Esophagus (tissue), 2 donors: ENCODE data around the gene USP7. TPM values are rescaled to one million over a fixed set of nuclear protein-coding genes. Genes with fewer than 3 reads are reported as not detected.
A peak's percentile ranks its signal among the peaks of the same experiment; 100 is the strongest.

Source experiments
- H3K27ac ChIP-seq, 2 donors: one replicate each; pipeline ENCODE4 v1.5.1; 2013; ENCODE audit warnings: low read depth in 2 of 2, mild to moderate bottlenecking in 2 of 2, inconsistent platforms in 1 of 2, low read length in 1 of 2, moderate library complexity in 1 of 2
- H3K27me3 ChIP-seq, 2 donors: one replicate each; pipeline ENCODE4 v1.6.1; 2013; ENCODE audit warnings: low read length in 2 of 2, control low read depth in 1 of 2, mild to moderate bottlenecking in 1 of 2; ENCODE audit not compliant: insufficient read depth in 2 of 2, control insufficient read depth in 1 of 2
- H3K36me3 ChIP-seq, 2 donors: one replicate each; pipeline ENCODE4 v1.6.1; 2013; ENCODE audit warnings: low read length in 1 of 2; ENCODE audit not compliant: control insufficient read depth in 2 of 2, insufficient read depth in 2 of 2
- H3K4me1 ChIP-seq, 2 donors: one replicate each; pipeline ENCODE4 v1.6.1; 2013; ENCODE audit warnings: low read length in 1 of 2; ENCODE audit not compliant: control insufficient read depth in 2 of 2, insufficient read depth in 2 of 2
- H3K4me3 ChIP-seq, 2 donors: one replicate each; pipeline ENCODE4 v1.5.1; 2013; ENCODE audit warnings: low read length in 2 of 2, mild to moderate bottlenecking in 2 of 2, low read depth in 1 of 2, moderate library complexity in 1 of 2
- H3K9me3 ChIP-seq, 2 donors: one replicate each; pipeline ENCODE4 v1.6.1; 2013; ENCODE audit warnings: mild to moderate bottlenecking in 2 of 2, low read depth in 1 of 2, low read length in 1 of 2, moderate library complexity in 1 of 2; ENCODE audit not compliant: control insufficient read depth in 2 of 2, insufficient read depth in 1 of 2
- WGBS, 2 donors: extraction: QIAGEN DNeasy Blood & Tissue Kit; methylation state at CpG; one replicate each; pipeline ENCODE4 v1.1.7; 2013; 5-methylcytosine and 5-hydroxymethylcytosine counted together
- polyA plus RNA-seq, 2 donors: library from polyadenylated mRNA; stranded (reverse); fragments of 200-250 nt; gene quantifications; one replicate each; pipeline ENCODE4 v1.2.3, GENCODE V29; 2013
- donor health status: healthy with polysubstance abuse.
- donor health status: Bipolar disorder and iron deficiency.

The USP7 gene
- polyA plus RNA-seq = 10 to 100 TPM; 27.8 to 34.6 TPM

GRCh38 chr16:8963821-8964441 lies at the start of gene USP7:
TSS of gene USP7 (minus strand) at chr16:8963906. CDS start at chr16:8963285, 621 bp downstream.
- 1% methylated on average over 42 to 79 of the region's 79 CpGs for WGBS, 2 donors
- peaks cover 2 to 16% of the 10 kb centered on the region in 2 donors for H3K4me1 ChIP-seq
- H3K4me3 ChIP-seq = peak within 1 kb of the TSS; percentile 76 to 85
- no peaks in the 10 kb centered on the region for H3K27me3 ChIP-seq
- peak within 1 kb of the TSS; percentile 97 for H3K27ac ChIP-seq
- H3K9me3 ChIP-seq = no peaks in the 10 kb centered on the region
- no peaks in the 10 kb centered on the region for H3K36me3 ChIP-seq

- H3K27ac ChIP-seq = no peak overlapping the region
- peaks cover 0 to 2% of the 10 kb centered on the region in 2 donors for H3K4me1 ChIP-seq
- H3K36me3 ChIP-seq = no peaks in the 10 kb centered on the region
- 54 to 59% methylated on average over 7 of the region's 7 CpGs for WGBS, 2 donors
- no peak overlapping the region for H3K4me3 ChIP-seq
- H3K9me3 ChIP-seq = peaks cover 5 to 11% of the 10 kb centered on the region in 2 donors
- H3K27me3 ChIP-seq = no peaks in the 10 kb centered on the region
Observed at GRCh38 chr16:9013508-9013864, 49.8 kb upstream of the USP7 start.

- 30 to 32% methylated on average over 28 of the region's 28 CpGs for WGBS, 2 donors
- no peaks in the 10 kb centered on the region for H3K36me3 ChIP-seq
- peaks cover 5 to 11% of the 10 kb centered on the region in 2 donors for H3K9me3 ChIP-seq
- no peak overlapping the region for H3K27ac ChIP-seq
- H3K4me3 ChIP-seq = no peak overlapping the region
- peaks cover 0 to 4% of the 10 kb centered on the region in 2 donors for H3K4me1 ChIP-seq
- H3K27me3 ChIP-seq = no peaks in the 10 kb centered on the region
Observed at GRCh38 chr16:9012848-9013507, 49.3 kb upstream of the USP7 start.

- peaks cover 0 to 4% of the 10 kb centered on the region in 2 donors for H3K4me1 ChIP-seq
- H3K27ac ChIP-seq = no peak overlapping the region
- WGBS, 2 donors = 78 to 89% methylated on average over 6 of the region's 6 CpGs
- no peaks in the 10 kb centered on the region for H3K36me3 ChIP-seq
- H3K9me3 ChIP-seq = peaks cover 5 to 11% of the 10 kb centered on the region in 2 donors
- H3K27me3 ChIP-seq = no peaks in the 10 kb centered on the region
- H3K4me3 ChIP-seq = no peak overlapping the region
Observed at GRCh38 chr16:9012330-9012729, 48.6 kb upstream of the USP7 start.

GRCh38 chr16:9008601-9009260 lies 45.0 kb upstream of the USP7 start:
- peaks cover 2 to 4% of the 10 kb centered on the region in 2 donors for H3K4me1 ChIP-seq
- peak overlapping the region in 1 of 2 donors; percentile 13 for H3K4me3 ChIP-seq
- H3K27me3 ChIP-seq = no peaks in the 10 kb centered on the region
- H3K36me3 ChIP-seq = no peaks in the 10 kb centered on the region
- WGBS, 2 donors = 8 to 10% methylated on average over 26 of the region's 26 CpGs
- H3K9me3 ChIP-seq = peaks cover 0 to under 1% of the 10 kb centered on the region in 2 donors
- no peak overlapping the region for H3K27ac ChIP-seq

- Histone ChIP-seq H3K9me3 (no peaks in the 10 kb centered on the region), H3K27ac (no peak overlapping the region), H3K36me3 (no peaks in the 10 kb centered on the region), H3K27me3 (no peaks in the 10 kb centered on the region), H3K4me3 (no peak overlapping the region), H3K4me1 (peaks cover 2 to 4% of the 10 kb centered on the region in 2 donors)
- 75 to 76% methylated on average over 17 of the region's 17 CpGs for WGBS, 2 donors
Observed at GRCh38 chr16:9007177-9007794, 43.6 kb upstream of the USP7 start.

- no peaks in the 10 kb centered on the region for H3K36me3 ChIP-seq
- WGBS, 2 donors = 53 to 59% methylated on average over 4 of the region's 4 CpGs
- H3K27me3 ChIP-seq = no peaks in the 10 kb centered on the region
- H3K27ac ChIP-seq = peak overlapping the region; percentile 48 to 67
- H3K9me3 ChIP-seq = no peaks in the 10 kb centered on the region
- no peak overlapping the region for H3K4me3 ChIP-seq
- peaks cover 2 to 4% of the 10 kb centered on the region in 2 donors for H3K4me1 ChIP-seq
Observed at GRCh38 chr16:9004183-9004582, 40.5 kb upstream of the USP7 start.

- Histone ChIP-seq H3K9me3 (no peaks in the 10 kb centered on the region), H3K27me3 (no peaks in the 10 kb centered on the region), H3K27ac (peak overlapping the region; percentile 48 to 67), H3K4me3 (no peak overlapping the region), H3K4me1 (peaks cover 2 to 4% of the 10 kb centered on the region in 2 donors), H3K36me3 (no peaks in the 10 kb centered on the region)
- 71 to 82% methylated on average over 3 of the region's 3 CpGs for WGBS, 2 donors
Observed at GRCh38 chr16:9003763-9004162, 40.1 kb upstream of the USP7 start.

- 48 to 53% methylated on average over 5 of the region's 5 CpGs for WGBS, 2 donors
- peak overlapping the region; percentile 45 to 83 for H3K27ac ChIP-seq
- H3K36me3 ChIP-seq = no peaks in the 10 kb centered on the region
- H3K27me3 ChIP-seq = no peaks in the 10 kb centered on the region
- no peaks in the 10 kb centered on the region for H3K9me3 ChIP-seq
- no peak overlapping the region for H3K4me3 ChIP-seq
- H3K4me1 ChIP-seq = peaks cover 0 to 2% of the 10 kb centered on the region in 2 donors
Observed at GRCh38 chr16:9003322-9003721, 39.6 kb upstream of the USP7 start.
